Stimulated activated CD8-positive, alpha-beta memory T cell treated with anti-CD3 and anti-CD28 coated beads, Interleukin-12 subunit alpha, Interleukin-12 subunit beta, amount 100 ng/mL, for 24 hours (primary cell): ENCODE measurements around the gene NDUFS2.

Experiments
- DNase-seq: peaks from one replicate; pipeline ENCODE4 v3.0.0-alpha.2; 2020; ENCODE audit errors: extremely low read depth

The NDUFS2 gene

DNA sequence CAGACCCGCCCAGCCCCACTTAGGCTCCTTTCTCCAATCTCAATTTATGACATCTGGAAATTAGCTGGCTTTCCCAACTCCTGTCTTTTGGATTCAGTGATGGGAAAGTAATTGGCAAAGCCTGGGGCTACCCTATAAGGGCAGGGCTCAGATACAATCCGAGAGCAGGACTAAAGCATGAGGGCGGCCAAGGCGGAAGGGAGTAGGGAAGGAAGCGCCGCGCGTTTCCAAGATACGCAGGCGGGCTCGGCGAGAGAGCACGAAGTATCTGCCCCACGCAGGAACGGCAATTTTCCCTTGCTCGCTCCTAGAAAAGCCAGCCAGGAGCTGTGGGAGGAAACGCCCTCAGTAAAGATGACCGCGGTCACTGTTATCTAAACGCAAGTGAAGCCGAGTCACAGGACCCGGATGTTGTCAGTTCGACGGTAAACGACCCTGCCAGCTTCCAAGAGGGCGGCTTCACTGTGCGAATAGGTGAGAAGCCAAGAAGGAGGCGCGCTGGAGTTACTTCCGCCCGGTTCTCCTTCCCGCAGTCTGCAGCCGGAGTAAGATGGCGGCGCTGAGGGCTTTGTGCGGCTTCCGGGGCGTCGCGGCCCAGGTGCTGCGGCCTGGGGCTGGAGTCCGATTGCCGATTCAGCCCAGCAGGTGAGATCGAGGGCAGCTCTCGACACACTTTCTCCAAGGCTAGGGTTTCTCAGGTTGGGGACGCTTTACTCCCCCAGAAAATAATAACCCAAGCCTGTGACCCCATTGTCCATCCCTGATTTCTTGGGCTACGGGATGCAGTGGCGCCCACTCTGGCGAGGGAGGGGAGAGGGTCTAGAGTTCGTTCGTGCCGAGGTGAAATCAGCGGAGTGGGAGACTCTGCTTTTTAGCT is at the start of gene NDUFS2:
NDUFS2 (plus strand) TSS at position 532 of the 877 bp plus-strand sequence; CDS start at position 551, 19 bp downstream.
- DNase-seq = peak; percentile 88

DNA sequence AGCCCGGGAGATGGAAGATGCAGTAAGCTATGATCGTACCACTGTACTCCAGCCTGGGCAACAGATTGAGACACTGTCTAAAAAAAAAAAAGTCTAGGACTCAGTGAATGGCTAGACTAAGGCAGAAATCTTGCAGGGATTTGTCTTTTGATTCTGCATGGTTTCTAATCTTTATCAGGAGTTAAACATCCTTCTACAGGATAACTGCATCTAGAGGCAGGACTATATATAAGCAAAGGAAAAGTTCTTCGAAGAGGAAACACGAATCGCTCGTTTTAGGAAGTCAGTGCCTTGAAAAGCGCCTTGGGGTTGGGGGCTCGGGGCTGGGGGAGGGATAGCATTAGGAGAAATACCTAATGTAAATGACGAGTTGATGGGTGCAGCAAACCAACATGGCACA is 49.0 kb upstream of the NDUFS2 start:
- no peak for DNase-seq

DNA sequence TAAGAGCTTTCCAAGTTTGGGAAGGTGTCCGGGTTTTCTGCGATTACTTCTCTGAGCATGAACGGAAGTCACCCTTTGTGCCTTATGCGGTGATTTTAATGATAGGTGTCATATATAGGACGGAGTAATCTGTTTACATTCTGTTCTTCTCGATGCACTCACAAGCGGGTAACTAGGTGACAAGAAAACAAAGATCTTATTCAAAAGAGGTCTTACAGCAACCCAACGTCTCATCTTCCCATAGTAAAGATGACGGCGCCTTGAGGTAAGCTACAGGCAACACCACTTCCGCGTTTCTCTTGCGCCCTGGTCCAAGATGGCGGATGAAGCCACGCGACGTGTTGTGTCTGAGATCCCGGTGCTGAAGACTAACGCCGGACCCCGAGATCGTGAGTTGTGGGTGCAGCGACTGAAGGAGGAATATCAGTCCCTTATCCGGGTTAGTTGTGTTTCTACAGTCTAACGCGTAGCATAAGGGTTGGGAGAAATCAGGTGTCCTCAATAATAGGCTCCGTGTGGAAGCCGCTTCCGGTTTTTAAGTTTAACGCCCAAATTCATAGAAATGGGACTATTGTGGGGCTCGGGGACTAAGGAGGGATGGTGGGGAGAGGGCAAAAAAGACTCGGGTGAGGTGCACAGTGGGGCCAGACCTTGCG is 48.4 kb upstream of the NDUFS2 start, which contains the start of gene UFC1:
UFC1 (plus strand) TSS at position 297 of the 656 bp plus-strand sequence; CDS start at position 317, 20 bp downstream.
- peak; percentile 47 for DNase-seq

DNA sequence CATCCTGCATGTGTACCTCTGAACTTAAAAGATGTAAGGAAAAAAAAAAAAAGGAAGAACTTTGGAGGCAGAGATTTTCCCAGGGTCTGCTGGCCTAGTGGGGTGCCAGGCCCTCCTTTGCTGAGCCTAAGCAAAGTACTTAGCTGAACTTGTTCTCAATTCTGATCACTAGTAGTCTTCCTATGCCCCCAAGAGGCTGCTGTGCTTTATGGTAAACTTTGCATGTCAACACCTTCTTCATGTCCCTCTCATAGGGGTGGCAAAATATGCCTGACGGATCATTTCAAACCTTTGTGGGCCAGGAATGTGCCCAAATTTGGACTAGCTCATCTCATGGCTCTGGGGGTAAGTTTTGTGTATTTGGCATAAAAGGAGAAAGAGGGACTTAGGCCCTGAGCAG is 44.3 kb upstream of the NDUFS2 start:
- DNase-seq = no peak

DNA sequence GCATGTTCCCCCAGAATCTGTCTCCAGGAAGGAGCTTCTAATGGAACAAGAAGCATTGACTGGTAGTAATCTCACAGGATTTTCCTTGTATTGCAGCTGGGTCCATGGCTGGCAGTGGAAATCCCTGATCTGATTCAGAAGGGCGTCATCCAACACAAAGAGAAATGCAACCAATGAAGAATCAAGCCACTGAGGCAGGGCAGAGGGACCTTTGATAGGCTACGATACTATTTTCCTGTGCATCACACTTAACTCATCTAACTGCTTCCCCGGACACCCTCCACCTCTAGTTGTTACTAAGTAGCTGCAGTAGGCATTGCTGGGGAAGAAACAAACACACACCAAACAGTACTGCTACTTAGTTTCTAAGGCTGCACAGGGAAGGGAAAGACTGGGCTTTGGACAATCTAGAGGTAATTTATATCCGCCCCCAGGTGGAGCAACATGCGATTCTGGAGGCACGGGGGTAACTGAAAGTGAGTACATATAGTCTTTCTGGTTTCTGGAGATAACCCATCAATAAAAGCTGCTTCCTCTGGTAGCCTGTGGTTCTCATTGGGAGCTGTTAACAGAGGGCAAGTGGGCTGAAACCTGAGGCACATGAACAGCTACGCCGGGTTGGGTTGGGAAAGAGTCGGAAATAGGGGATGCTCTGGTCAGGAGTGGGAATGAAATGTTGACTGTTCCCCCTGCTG is 43.7 kb upstream of the NDUFS2 start:
- DNase-seq = no peak

DNA sequence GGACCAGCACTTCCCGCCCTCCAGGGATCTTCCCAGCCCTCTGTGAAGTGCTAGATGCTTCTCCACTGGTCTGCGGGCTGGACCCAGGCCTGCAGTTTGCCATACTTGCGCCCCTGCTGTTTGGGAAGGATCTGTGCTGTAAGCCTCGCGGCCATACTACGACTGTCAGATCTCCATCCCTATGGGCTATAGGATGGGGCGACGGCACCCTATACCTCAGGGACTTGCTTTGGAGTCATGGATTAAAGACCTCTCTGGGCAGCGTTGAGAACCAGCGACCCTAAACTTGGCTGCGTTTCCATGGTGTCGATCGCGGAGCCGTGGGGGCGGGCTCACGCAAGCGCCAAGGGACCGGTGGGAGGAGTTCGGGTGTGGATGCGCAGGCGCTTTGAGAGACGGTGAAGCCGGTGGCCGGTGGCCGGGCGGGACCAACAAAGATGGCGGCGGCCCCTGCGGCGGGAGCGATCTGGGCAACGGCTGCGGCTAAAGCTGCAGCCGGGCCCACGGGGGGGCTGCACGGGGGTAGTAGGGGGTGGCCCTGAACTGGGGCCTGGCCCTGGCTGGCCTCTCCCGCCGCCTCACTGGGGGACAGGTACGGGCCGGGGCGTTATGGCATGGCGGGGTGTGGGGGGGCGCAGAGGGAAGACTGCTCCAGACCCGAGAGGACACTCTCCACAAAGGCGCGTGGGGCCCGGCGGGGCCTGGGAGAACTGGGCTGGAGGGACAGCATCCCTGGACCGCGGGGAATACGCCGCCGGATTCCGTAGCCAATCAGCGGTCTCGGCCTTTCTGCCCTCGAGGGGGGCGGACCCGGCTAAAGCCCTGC is 42.9 kb upstream of the NDUFS2 start, which contains the start of gene USP21:
USP21 (plus strand) TSS at position 414 of the 826 bp plus-strand sequence. CDS start 1,141 bp downstream, outside the sequence.
- peak; percentile 83 for DNase-seq

DNA sequence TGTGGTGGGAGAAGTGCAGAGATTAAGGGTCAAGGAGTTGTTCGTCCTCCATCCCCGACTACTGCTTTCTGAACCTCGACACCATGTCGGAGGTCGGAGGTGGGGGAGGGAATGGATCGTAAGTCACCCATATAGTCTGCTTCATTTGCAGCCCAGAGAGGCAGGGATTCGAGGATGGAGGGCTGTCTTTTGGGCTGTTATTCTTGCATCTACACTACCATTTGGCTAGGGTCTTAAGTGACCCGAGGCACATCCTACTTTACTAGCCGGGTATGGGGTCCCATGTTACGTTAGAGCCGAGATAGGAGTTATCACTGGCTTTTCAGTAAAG is 42.3 kb upstream of the NDUFS2 start:
- no peak for DNase-seq

DNA sequence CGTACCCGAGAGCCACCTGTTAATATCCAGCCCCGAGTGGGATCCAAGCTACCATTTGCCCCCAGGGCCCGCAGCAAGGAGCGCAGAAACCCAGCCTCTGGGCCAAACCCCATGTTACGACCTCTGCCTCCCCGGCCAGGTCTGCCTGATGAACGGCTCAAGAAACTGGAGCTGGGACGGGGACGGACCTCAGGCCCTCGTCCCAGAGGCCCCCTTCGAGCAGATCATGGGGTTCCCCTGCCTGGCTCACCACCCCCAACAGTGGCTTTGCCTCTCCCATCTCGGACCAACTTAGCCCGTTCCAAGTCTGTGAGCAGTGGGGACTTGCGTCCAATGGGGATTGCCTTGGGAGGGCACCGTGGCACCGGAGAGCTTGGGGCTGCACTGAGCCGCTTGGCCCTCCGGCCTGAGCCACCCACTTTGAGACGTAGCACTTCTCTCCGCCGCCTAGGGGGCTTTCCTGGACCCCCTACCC is 41.5 kb upstream of the NDUFS2 start:
- DNase-seq = no peak

DNA sequence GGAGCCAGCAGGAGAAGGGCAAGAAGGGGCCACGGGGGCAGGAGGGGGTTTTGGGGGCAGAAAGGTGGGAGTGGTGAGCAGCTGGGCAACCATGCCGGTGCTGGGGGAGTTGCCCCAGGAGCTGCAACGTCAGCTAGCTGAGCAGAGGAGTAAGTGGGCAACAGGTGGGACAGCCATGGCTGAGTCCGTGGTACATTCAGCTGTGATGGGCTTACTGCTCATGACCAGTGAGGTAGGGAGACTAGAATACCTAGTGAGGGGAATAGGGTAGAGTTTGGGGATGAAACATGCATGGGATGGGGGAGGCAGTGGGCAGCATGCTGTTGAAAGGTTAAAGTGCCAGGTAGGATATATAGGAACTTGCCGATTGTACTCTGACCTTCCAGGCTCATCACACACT is 40.5 kb upstream of the NDUFS2 start:
- DNase-seq = no peak

DNA sequence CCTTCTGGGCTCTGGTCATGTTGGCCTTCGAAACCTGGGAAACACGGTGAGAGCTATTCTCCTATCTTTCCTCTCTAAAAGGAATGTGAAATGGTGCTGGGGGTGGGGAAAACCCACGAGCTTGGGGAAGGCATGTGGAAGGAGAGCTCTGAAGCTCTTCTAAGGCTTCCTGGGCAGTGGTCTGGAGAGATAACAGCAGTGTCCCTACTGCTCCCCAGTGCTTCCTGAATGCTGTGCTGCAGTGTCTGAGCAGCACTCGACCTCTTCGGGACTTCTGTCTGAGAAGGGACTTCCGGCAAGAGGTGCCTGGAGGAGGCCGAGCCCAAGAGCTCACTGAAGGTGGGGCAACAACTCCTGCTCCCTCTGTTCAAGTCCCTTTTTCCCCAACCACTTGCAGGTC is 40.1 kb upstream of the NDUFS2 start:
- no peak for DNase-seq

DNA sequence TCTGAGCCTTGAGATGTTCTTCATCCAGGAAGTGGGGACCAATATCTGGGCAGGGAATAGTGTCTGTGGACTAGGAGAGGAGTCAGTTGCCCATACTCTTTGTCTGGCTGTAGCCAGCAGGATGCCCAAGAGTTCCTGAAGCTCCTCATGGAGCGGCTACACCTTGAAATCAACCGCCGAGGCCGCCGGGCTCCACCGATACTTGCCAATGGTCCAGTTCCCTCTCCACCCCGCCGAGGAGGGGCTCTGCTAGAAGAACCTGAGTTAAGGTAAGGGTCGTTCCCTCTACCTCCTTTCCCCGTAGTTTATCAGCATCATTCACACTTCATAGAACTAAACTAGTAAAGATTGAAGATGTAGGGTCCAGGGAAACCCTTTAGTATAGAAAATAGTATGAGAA is 39.4 kb upstream of the NDUFS2 start:
- DNase-seq = no peak

DNA sequence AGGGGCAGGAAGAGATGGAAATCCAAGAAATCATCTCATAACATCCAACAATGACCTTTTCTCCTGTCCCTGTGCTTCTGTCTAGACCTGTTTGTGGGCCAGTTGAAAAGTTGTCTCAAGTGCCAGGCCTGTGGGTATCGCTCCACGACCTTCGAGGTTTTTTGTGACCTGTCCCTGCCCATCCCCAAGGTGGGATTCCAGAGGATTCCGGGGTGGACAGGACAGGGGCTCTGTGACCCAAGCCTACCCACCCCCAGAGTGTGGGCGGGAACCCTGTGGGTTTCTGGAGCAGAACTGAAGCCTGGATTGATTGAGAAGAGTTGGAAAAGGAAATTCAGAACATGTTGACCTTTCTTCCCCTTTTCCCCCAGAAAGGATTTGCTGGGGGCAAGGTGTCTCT is 38.4 kb upstream of the NDUFS2 start:
- DNase-seq = no peak

DNA sequence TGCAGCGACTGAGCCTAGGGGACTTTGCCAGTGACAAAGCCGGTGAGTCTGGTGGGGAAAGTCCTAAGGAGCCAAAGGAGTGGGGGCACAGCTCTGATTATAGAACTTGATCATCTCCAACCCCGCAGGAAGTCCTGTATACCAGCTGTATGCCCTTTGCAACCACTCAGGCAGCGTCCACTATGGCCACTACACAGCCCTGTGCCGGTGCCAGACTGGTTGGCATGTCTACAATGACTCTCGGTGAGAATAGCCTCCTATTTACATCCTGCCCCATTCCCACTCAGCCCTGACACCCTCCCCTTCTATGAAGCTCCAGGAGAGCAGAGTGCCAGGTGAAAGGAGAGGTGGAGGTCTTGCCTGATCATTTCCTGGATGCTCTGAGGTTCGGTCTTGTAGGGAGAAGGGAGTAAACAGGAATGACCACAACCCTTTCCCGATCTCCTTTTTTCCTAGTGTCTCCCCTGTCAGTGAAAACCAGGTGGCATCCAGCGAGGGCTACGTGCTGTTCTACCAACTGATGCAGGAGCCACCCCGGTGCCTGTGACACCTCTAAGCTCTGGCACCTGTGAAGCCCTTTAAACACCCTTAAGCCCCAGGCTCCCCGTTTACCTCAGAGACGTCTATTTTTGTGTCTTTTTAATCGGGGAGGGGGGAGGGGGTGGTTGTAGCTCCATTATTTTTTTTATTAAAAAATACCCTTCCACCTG is 37.1 kb upstream of the NDUFS2 start:
- DNase-seq = no peak

DNA sequence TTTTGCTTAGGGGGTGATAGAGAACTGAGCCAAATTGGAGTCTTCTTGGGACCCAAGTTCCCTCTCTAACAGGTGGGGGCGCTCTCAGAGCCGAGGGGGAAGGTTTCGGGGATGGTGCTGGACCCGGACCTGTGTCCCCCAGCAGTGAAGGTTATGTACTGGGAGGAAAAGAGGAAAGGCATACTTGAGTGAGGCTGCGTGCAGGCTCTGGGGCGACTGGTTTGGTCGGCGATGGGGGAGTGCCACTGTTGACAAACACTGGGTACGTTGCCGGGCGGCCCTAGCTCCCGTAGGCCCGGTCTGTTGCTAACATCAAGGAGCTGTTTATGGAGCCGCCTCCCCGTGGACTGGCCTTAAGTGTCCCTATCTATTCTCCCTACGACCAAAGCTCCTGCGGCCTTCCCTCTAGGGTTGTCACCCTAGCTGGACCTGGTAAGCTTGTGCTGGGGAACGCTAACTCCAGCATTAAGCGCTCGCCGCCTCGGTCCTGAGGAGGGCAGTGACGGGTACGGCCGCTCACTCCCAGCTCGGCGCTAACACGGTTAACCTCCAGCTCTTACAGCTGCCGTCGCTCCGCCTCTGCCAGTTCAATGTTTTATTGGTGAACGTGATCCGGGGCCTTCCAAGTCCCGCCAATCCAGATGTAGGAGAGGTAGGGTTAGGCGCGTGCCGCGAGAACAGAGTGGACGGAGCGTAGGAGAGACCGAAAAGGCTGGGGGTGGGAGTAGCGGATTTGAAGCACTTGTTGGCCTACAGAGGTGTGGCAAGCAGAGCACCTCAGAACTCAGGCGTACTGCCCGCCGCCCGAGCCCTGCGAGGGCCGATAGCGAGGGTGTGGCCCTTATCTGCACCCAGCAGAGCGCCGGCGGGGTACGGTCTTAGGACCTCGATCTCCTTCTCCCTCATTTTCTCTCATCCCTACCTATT is 36.2 kb upstream of the NDUFS2 start, which contains the start of gene PPOX:
PPOX (plus strand) TSS at position 685 of the 927 bp plus-strand sequence. CDS start 422 bp downstream, outside the sequence.
- DNase-seq = peak; percentile 76

DNA sequence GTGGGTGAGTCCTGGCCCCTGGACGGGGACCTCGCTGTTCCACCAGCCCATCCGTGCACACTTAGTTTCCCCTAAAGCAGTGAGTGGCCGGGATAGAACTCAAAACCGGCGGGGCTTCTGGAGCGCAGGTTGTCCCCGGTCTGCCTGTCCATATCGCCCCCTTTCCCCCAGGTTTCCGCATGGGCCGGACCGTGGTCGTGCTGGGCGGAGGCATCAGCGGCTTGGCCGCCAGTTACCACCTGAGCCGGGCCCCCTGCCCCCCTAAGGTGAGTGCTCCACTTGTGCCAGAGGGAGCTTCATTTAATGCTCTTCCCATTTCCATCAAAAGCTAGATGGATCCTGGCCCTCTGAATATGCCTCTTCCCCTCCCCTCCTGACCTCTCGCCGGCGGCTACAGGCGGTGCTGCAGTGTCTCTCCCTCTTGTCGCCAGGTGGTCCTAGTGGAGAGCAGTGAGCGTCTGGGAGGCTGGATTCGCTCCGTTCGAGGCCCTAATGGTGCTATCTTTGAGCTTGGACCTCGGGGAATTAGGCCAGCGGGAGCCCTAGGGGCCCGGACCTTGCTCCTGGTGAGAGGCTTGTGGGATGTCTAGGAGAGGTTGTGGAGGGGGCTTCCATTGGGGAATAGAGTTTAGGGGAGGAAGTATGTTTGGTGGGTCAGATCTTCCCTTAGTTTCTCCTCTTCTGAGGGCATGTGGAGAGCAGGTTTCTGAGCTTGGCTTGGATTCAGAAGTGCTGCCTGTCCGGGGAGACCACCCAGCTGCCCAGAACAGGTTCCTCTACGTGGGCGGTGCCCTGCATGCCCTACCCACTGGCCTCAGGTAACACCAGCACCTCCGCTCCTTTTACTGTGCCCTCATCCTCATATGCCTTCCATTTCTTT is 35.3 kb upstream of the NDUFS2 start:
- DNase-seq = no peak

DNA sequence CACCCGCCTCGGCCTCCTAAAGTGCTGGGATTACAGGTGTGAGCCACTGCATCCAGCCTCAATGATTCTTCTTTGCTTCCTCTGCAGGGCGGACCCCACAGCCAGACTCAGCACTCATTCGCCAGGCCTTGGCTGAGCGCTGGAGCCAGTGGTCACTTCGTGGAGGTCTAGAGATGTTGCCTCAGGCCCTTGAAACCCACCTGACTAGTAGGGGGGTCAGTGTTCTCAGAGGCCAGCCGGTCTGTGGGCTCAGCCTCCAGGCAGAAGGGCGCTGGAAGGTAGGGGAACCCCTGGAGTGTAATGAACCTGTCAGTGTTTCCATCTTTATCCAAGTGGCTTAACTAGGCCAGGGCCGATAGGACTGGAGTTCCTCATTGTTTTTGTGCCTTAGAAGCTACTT is 33.3 kb upstream of the NDUFS2 start:
- no peak for DNase-seq

DNA sequence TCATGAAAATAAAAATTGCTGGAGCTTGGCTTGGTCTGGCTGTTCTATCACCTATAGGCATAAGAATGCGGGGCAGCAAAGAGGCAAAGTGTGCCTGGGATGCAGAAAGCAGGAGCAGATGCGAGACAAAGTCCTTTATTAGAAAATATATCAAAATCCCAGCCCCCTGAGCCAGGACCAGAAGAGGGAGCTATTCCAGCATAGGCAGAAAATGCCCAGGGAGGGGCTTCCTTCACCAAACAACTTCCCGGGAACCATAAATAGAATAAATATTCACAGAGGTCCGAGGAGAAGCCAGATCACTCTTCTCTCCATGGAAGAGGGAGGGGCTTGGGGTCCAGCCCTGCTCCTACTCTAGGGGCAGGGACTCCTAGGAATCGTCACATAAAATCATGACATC is 31.0 kb upstream of the NDUFS2 start:
- DNase-seq = no peak

DNA sequence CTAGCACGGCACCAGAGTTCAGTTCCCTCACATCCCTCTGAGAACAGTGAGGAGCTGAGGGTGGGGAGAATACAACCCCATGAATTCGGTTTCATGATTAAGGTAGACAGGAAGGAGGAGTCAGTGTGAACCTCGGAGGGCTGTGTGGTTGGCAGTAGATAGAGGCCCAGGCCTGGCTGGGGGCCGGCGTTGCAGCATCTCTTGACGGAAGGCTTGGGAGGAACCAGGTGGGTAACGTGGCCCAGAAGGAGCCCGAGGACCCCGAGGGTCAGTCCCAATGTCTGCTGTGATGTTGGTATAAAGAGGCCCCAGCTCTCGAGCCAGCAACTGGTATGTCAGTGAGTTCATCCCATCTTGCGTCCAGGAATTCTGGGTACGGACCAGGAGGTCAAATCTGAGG is 30.5 kb upstream of the NDUFS2 start:
- no peak for DNase-seq

DNA sequence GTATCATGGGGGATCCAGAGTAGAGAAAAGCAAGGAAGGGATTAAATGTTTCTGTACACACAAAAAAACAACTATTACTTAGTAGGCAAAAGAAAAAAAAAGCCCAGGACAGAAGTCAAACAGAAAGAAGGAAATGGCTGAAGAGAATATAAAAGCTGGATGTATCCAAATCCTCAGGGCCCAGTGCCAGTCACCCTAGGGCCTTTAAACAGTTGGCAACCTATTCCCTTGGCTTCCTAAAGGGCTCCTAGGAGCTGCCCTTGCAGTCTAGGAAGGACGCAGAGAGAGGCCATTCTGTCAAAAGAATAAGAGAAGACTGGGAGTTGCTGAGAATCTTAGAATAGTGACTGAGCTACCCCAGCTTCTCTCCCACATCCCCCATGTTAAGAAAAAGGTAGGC is 29.8 kb upstream of the NDUFS2 start:
- DNase-seq = no peak
